Gastroesophageal sphincter (tissue), 3 donors: ENCODE results near the gene DYNC2H1.

Source experiments
- CTCF ChIP-seq, 4 experiments: fragments of 200-600 bp in 2 of 4; fragments of 450-650 bp in 2 of 4; sonication (generic) in 1 of 4; IDR thresholded peaks; one replicate each; pipeline ENCODE4 v1.5.1; 2017 to 2019; ENCODE audit warnings: antibody characterized with exemption in 4 of 4, mild to moderate bottlenecking in 2 of 4, moderate library complexity in 2 of 4
- EP300 ChIP-seq: sonication (generic); formaldehyde crosslinking; IDR thresholded peaks from one replicate; pipeline ENCODE4 v1.6.1; 2017; ENCODE audit warnings: antibody characterized with exemption, mild to moderate bottlenecking
- POLR2A ChIP-seq, 2 donors: fragments of 450-650 bp; IDR thresholded peaks; one replicate each; pipeline ENCODE4 v1.6.1; 2017; ENCODE audit warnings: antibody characterized with exemption in 2 of 2, mild to moderate bottlenecking in 2 of 2, moderate library complexity in 1 of 2
- POLR2AphosphoS5 ChIP-seq: sonication (generic); formaldehyde crosslinking; IDR thresholded peaks from one replicate; pipeline ENCODE4 v1.6.1; 2017; ENCODE audit warnings: antibody characterized with exemption

- TF ChIP-seq CTCF (IDR thresholded peaks at IDR 0.05), result peak; percentile 8 to 47 (median 32)
- no peak for TF ChIP-seq POLR2A (IDR thresholded peaks at IDR 0.05)
- TF ChIP-seq EP300, result no peak
- no peak for TF ChIP-seq POLR2AphosphoS5
These were observed 92.9 kb downstream of the DYNC2H1 start for GRCh38 chr11:103202048-103202651.
